ENCODE data around the gene TBC1D14.
A peak's percentile ranks its signal among the peaks of the same experiment; 100 is the strongest.
"Not testable (repeated sequence)": the region's sequence is repeated elsewhere in the genome, so short reads cannot be mapped to it uniquely, and the experiment has no call there.

Gene TBC1D14

GRCh38 chr4:6910340-6910959 lies 824 bp downstream of the TBC1D14 start:
- DNase-seq (ENCODE audit: low spot score): peak; percentile 29

- no peak for DNase-seq (ENCODE audit: low spot score)
Observed at GRCh38 chr4:6910960-6911874, 1.6 kb downstream of the TBC1D14 start.

DNA sequence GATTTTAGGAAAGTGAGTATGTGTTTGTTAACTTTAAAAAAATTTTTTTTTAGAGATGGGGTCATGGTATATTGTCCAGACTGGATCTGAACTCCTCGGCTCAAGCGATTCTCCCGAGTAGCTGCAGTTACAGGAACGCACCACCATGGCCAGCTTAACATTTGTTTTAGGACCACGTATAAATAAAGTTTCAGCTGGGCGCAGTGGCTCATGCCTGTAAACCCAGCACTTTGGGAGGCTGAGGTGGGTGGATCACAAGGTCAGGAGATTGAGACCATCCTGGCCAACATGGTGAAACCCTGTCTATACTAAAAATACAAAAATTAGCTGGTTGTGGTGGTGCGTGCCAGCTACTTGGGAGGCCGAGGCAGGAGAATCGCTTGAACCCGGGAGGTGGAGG lies 2.3 kb downstream of the TBC1D14 start:
- DNase-seq (ENCODE audit: low spot score): not testable (repeated sequence)

DNA sequence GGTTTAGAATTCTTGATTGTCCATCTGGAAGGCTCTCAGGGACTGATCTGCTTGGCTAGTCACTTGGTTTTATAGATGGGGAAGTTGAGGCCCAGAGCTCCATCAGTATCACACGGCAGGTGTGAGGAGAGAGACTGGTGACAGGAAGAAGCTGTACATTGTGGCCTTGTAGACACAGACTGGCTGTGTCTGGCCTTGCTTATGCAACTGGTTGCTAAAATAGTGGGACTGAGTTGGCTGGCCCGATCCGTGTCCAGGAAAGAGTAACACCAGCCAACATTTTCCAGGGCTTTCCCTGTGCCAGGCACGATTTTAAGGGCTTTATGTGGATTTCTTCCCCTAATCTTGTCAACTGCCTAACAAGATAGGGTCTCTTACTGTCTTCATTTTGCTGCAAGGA lies 2.8 kb downstream of the TBC1D14 start:
- no peak for DNase-seq (ENCODE audit: low spot score)

DNA sequence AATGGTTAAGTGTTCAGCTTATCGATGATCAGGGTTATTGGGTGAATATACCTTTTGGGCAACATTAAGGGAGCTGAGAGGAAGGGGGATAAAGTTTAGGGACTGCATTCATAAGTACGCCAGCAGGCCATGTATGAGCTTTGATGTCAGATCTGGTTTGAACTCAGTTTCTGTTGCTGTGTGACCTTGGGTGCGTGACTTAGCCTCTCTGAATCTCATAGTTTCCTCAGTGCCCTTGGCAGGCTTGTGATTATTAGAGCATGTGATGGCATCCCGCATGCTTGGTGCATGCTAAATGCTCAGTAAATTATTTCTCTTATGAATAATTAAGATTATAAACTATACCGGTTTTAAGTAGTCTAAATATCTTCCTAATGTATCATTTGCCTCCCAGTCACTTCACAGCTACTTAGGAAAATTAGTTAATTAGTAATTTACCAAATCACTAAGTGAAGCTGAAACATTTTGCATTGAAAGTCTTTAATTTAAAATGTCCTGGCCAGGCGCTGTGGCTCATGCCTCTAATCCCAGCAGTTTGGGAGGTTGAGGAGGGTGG lies 3.8 kb downstream of the TBC1D14 start:
- DNase-seq (ENCODE audit: low spot score): no peak

- DNase-seq (ENCODE audit: low spot score): no peak
Observed at GRCh38 chr4:6914448-6914847, 4.8 kb downstream of the TBC1D14 start.

- DNase-seq (ENCODE audit: low spot score): no peak
Observed at GRCh38 chr4:6915041-6916005, 5.7 kb downstream of the TBC1D14 start.

GRCh38 chr4:6916069-6916586 lies 6.5 kb downstream of the TBC1D14 start:
- DNase-seq (ENCODE audit: low spot score): no peak

DNA sequence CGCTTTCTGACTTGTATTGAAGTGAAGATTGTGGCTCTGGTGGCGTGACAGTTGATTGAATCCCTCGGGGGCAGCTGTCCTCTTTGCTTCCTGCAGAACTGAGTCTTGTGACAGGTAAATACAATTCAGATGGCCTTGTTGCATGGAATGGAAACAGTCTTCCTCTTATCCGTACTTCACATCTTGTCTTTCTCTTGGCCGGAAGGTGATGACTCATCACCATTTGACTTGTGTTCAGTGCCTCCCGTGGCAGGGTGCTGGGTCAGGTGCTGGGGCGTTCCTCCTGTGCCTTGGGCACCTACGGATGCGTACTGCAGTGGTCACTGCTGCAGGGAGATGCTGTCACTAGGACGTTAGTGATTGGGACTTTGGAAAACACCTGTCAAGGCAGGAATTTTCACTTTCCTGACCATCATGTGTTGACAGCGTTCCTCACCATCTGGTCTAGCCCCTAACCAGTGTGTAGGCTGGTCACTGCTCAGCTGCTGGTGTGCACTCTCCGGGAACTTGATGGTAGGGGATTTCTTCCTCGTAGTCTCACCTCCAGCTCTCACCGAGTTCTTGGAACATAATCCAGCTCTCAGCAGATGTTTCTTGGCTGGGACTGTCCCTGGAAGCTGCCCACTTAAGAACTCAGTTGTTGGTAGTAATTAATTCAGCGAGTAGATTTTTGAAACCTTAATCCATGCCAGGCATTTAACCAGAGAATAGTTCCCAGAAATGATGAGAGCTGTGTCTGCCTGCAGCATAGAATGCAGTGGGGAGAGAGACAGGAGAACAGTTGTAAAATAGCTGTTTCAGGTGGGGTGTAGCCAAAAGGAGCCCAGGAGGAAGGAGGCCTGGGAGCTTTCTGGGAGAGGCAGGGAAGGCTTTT lies 7.2 kb downstream of the TBC1D14 start:
- peak; percentile 58 for DNase-seq (ENCODE audit: low spot score)

DNA sequence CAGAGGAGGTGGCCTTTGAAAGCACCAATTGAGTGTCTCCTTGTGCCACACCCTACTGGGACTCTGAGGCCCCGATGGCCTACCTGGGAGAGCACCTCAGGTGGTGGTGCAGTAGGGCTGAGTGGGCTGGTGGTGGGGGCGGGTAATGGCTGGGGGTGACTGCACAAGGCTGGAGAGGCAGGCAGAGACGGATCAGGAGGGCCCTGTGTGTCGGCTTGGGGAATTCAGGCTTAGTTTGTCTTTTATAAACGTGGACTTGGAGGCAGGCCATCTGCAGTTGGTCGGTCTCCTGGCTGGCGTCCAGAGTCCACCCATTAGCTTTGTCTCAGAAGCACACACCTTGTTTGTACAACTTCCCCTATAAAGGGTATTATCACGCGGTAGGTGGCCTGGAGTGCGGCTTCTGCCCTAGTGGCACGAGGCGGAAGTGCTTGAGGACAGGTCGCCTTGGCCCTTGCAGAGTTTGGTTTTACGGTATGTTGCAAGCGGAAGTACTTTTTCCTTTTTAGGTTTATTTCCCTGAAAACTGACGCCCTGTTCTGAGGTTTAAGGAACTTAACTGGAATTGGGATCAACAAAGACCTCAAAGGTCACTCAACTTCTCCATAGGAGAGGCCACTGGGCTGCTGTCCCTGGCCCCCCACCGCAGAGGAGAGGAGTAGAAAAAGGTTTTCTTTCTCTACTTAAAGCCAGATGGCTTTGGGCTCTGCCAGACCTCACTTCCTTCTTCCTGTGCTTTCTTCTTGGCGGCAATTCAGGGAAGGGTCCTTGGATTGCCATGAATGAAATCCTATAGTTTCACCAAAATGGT lies 8.0 kb downstream of the TBC1D14 start:
- no peak for DNase-seq (ENCODE audit: low spot score)

DNA sequence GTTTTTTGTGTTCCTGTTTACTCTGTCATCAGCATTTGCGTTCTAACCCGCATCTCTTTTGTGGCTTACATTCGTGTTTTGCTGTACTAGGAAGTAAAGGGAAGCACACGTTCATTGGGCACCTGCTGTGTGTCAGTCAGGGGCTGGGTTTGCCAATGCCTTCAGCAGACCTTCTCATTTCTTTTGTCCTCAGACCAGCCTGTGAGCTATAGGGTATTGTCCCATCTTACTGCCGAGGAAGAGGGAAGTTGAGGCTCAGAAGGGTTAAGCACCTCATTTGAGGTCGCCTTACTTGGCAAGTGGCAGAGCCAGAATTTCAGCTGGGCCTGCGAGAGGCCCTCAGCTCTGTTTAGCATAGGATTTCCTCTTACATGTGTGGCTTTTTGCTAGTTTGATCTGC lies 8.7 kb downstream of the TBC1D14 start:
- no peak for DNase-seq (ENCODE audit: low spot score)

DNA sequence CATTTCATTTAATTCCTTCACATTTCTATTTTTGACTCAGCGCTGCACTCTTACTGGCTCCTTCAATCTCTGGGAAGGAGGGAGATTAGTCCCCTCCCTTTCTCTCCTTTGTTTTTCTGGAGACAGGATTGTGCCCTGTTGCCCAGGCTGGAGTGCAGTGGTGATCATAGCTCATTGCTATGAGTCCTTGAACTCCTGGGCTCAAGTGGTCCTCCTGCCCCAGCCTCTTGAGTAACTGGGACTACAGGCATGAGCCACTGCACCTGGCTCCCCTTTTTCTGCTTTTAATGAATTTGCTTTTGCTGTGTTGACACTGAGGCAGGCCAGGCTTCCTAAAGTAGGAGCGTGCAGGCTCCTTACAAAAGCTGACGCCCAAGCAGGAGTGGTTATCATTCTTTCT lies 10.5 kb downstream of the TBC1D14 start:
- DNase-seq (ENCODE audit: low spot score): no peak

GRCh38 chr4:6923507-6923906 lies 13.9 kb downstream of the TBC1D14 start:
- no peak for DNase-seq (ENCODE audit: low spot score)

- no peak for DNase-seq (ENCODE audit: low spot score)
Observed at GRCh38 chr4:6924361-6924779, 14.7 kb downstream of the TBC1D14 start.

DNA sequence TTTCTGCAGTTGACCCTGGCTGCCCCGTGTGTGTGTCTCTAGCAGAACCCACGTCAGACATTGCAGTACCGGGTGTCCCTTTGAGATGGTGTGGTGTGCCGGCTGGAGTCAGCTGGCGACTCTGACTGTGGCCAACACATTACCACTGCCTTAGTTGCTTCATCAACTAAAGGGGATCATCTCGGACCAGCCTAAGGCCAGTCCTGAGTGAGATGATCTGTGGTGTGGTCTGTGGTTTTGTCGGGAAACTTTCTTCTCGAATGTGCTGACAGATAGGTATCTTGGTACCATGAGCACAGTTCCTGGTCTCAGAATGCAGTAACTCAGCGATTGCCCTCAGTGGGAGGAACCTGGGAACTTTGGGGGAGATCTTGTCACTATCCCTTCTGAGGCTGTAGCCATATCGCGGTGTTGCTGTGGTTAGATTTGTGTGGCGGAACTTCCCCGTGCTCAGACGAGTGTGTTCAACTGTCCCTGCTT lies 15.8 kb downstream of the TBC1D14 start:
- no peak for DNase-seq (ENCODE audit: low spot score)

- no peak for DNase-seq (ENCODE audit: low spot score)
Observed at GRCh38 chr4:6926081-6926480, 16.5 kb downstream of the TBC1D14 start.

GRCh38 chr4:6926681-6927478 lies 17.3 kb downstream of the TBC1D14 start:
- DNase-seq (ENCODE audit: low spot score): peak; percentile 53

- DNase-seq (ENCODE audit: low spot score): no peak
Observed at GRCh38 chr4:6928081-6928480, 18.5 kb downstream of the TBC1D14 start.

GRCh38 chr4:6929339-6929811 lies 19.7 kb downstream of the TBC1D14 start:
- DNase-seq (ENCODE audit: low spot score): no peak

All from COLO829 (cell line).